CD8-positive, alpha-beta memory T cell (primary cell): ENCODE data around the gene GRIN2A. TPM values are rescaled to one million over a fixed set of nuclear protein-coding genes. Genes with fewer than 3 reads are reported as not detected.

Source experiments
- CTCF ChIA-PET: fragments of 350-600 bp; sonication (Branson Sonifier 250); formaldehyde crosslinking; loops from one replicate; lab custom pipeline; 2021; ENCODE audit warnings: antibody characterized with exemption; lab: Charles Lee
- POLR2A ChIA-PET: fragments of 350-600 bp; sonication (Branson Sonifier 250); formaldehyde crosslinking; loops from one replicate; lab custom pipeline; 2021; ENCODE audit warnings: antibody characterized with exemption; lab: Charles Lee
- DNase-seq, 5 donors: peaks; one replicate each; pipeline versions ENCODE4 v3.0.0 to v3.0.0-alpha.2; 2020 to 2022; ENCODE audit warnings: mixed read lengths in 1 of 5
- H3K27ac ChIP-seq: one replicate; pipeline ENCODE4 v1.7.0; 2013; ENCODE audit warnings: low read depth, mild to moderate bottlenecking, low read length, moderate library complexity
- H3K27me3 ChIP-seq: 2 replicates; pipeline ENCODE4 v1.7.0; 2013; ENCODE audit warnings: low read length, mild to moderate bottlenecking; ENCODE audit not compliant: insufficient read depth, poor library complexity, severe bottlenecking
- H3K36me3 ChIP-seq: 2 replicates; pipeline ENCODE4 v1.7.0; 2013; ENCODE audit warnings: mild to moderate bottlenecking, low read length, moderate library complexity; ENCODE audit not compliant: insufficient read depth
- H3K4me1 ChIP-seq: 2 replicates; pipeline ENCODE4 v1.7.0; 2013; ENCODE audit warnings: mild to moderate bottlenecking, low read length, moderate library complexity; ENCODE audit not compliant: insufficient read depth
- H3K4me3 ChIP-seq: 2 replicates; pipeline ENCODE4 v1.7.0; 2013; ENCODE audit warnings: mild to moderate bottlenecking, low read length
- H3K9me3 ChIP-seq: 2 replicates; pipeline ENCODE4 v1.7.0; 2013; ENCODE audit warnings: mild to moderate bottlenecking, low read length
- H3K27ac Mint-ChIP-seq, 8 donors: one replicate each; pipeline ENCODE4 v1.8.0; 2020 to 2021; ENCODE audit warnings: mixed read lengths in 8 of 8, mild to moderate bottlenecking in 6 of 8, inconsistent platforms in 3 of 8, moderate library complexity in 3 of 8
- H3K27me3 Mint-ChIP-seq, 2 donors: one replicate each; pipeline ENCODE4 v1.8.0; 2020 to 2021; ENCODE audit warnings: mixed read lengths in 2 of 2, mild to moderate bottlenecking in 1 of 2, moderate library complexity in 1 of 2
- H3K36me3 Mint-ChIP-seq, 3 donors: one replicate each; pipeline ENCODE4 v1.8.0; 2020 to 2021; ENCODE audit warnings: mixed read lengths in 3 of 3, inconsistent platforms in 1 of 3, mild to moderate bottlenecking in 1 of 3
- H3K4me1 Mint-ChIP-seq, 3 donors: one replicate each; pipeline ENCODE4 v1.8.0; 2020 to 2021; ENCODE audit warnings: mixed read lengths in 3 of 3, inconsistent platforms in 1 of 3, mild to moderate bottlenecking in 1 of 3
- H3K4me3 Mint-ChIP-seq, 7 donors: one replicate each; pipeline ENCODE4 v1.8.0; 2020 to 2021; ENCODE audit warnings: mixed read lengths in 7 of 7, mild to moderate bottlenecking in 6 of 7, moderate library complexity in 4 of 7, inconsistent platforms in 2 of 7
- H3K9me3 Mint-ChIP-seq, 5 donors: one replicate each; pipeline ENCODE4 v1.8.0; 2020 to 2022; ENCODE audit warnings: mixed read lengths in 5 of 5, mild to moderate bottlenecking in 3 of 5, moderate library complexity in 2 of 5, inconsistent platforms in 1 of 5
- polyA plus RNA-seq: library from polyadenylated mRNA; unstranded; fragments of 300-500 nt; fragmentation: Illumina TruSeq; gene quantifications from one replicate; pipeline ENCODE4 v1.2.3, GENCODE V29; 2021
- total RNA-seq, 2 experiments: library from RNA; stranded (reverse); gene quantifications; one replicate each; pipeline ENCODE4 v1.2.3, GENCODE V29; 2021

The GRIN2A gene
- total and polyA plus RNA-seq, 3 experiments from 2014 or later, result not detected

- no peaks in the 10 kb centered on the region for H3K36me3 Mint-ChIP-seq
- DNase-seq, result no peak
- Histone ChIP-seq H3K36me3 (no peaks in the 10 kb centered on the region), H3K9me3 (no peaks in the 10 kb centered on the region), H3K4me1 (no peaks in the 10 kb centered on the region), H3K27ac (no peak overlapping the region), H3K4me3 (no peak overlapping the region), H3K27me3 (no peaks in the 10 kb centered on the region)
- H3K27ac Mint-ChIP-seq, result no peak overlapping the region
- H3K27me3 Mint-ChIP-seq, result peaks cover 0 to 1% of the 10 kb centered on the region in 2 donors
- no peaks in the 10 kb centered on the region for H3K4me1 Mint-ChIP-seq
- ChIA-PET CTCF (no interaction called here), POLR2A (no interaction called here)
- no peak overlapping the region for H3K4me3 Mint-ChIP-seq
- H3K9me3 Mint-ChIP-seq, result peaks cover 0 to 8% (median 4%) of the 10 kb centered on the region in 5 donors
These were observed 442.9 kb downstream of the GRIN2A start for GRCh38 chr16:9739301-9739700.

DNA sequence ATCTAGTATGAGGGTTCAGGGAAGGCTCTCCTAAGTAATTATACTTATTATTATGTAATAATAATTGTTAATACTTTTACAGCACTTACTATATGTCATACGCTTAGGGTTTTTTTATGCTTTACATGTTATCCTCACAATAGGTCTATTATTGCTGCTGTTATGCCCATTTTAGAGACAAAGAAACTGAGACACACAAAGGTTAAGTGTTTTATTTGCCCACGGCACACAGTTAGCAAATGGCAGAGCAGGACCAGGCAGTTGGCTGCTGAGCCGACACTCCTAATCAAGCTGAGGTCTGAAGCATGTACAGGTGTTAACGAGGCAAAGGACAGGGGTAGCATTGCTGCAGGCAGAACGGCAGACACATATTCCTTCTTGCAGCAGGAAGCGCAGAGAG lies 443.5 kb downstream of the GRIN2A start:
- CTCF ChIA-PET, result no interaction called here
- no peaks in the 10 kb centered on the region for H3K9me3 ChIP-seq
- no peak overlapping the region for H3K4me3 ChIP-seq
- DNase-seq, result no peak
- no peaks in the 10 kb centered on the region for H3K27me3 ChIP-seq
- Mint-ChIP-seq H3K4me1 (no peaks in the 10 kb centered on the region), H3K27me3 (peaks cover 0 to 1% of the 10 kb centered on the region in 2 donors), H3K27ac (no peak overlapping the region), H3K36me3 (no peaks in the 10 kb centered on the region), H3K4me3 (no peak overlapping the region), H3K9me3 (peaks cover 0 to 8% (median 4%) of the 10 kb centered on the region in 5 donors)
- POLR2A ChIA-PET, result no interaction called here
- no peaks in the 10 kb centered on the region for H3K4me1 ChIP-seq
- H3K27ac ChIP-seq, result no peak overlapping the region
- H3K36me3 ChIP-seq, result no peaks in the 10 kb centered on the region

- no peak overlapping the region for H3K27ac ChIP-seq
- H3K36me3 ChIP-seq, result no peaks in the 10 kb centered on the region
- no peaks in the 10 kb centered on the region for H3K36me3 Mint-ChIP-seq
- ChIA-PET CTCF (no interaction called here), POLR2A (no interaction called here)
- H3K4me1 Mint-ChIP-seq, result no peaks in the 10 kb centered on the region
- H3K27me3 ChIP-seq, result no peaks in the 10 kb centered on the region
- no peaks in the 10 kb centered on the region for H3K9me3 ChIP-seq
- H3K9me3 Mint-ChIP-seq, result peaks cover 0 to 4% (median 2%) of the 10 kb centered on the region in 5 donors
- H3K4me1 ChIP-seq, result no peaks in the 10 kb centered on the region
- H3K27me3 Mint-ChIP-seq, result peaks cover 0 to 1% of the 10 kb centered on the region in 2 donors
- no peak for DNase-seq
- H3K4me3 ChIP-seq, result no peak overlapping the region
- H3K27ac Mint-ChIP-seq, result no peak overlapping the region
- no peak overlapping the region for H3K4me3 Mint-ChIP-seq
These were observed 445.7 kb downstream of the GRIN2A start for GRCh38 chr16:9736547-9736946.

GRCh38 chr16:9723136-9723535 lies 459.1 kb downstream of the GRIN2A start:
- Histone ChIP-seq H3K9me3 (no peaks in the 10 kb centered on the region), H3K4me3 (no peak overlapping the region), H3K27ac (no peak overlapping the region), H3K36me3 (no peaks in the 10 kb centered on the region), H3K27me3 (no peaks in the 10 kb centered on the region), H3K4me1 (no peaks in the 10 kb centered on the region)
- peaks cover 0 to 4% (median 2%) of the 10 kb centered on the region in 5 donors for H3K9me3 Mint-ChIP-seq
- no peaks in the 10 kb centered on the region for H3K36me3 Mint-ChIP-seq
- DNase-seq, result no peak
- H3K27me3 Mint-ChIP-seq, result peaks cover 0 to 2% of the 10 kb centered on the region in 2 donors
- H3K4me1 Mint-ChIP-seq, result no peaks in the 10 kb centered on the region
- ChIA-PET CTCF (no interaction called here), POLR2A (no interaction called here)
- H3K27ac Mint-ChIP-seq, result no peak overlapping the region
- no peak overlapping the region for H3K4me3 Mint-ChIP-seq

DNA sequence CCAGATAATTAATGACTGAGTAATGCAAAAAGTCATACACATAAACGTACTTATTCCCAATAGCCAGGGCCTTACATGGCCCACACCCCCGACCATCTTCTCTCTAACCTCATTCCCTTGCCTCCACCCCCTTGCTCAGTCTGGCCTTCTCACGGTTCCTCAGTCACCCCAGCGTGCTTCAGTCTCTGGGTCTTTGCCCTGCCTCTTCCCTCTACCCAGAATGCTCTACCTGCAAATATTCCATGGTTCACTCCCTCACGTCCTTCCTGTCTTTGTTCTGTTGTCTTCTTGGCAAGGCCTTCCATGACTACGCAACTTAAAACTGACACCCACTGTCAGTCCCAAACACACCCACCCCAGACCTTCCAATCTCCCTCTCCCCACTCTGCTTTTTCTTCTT lies 468.3 kb downstream of the GRIN2A start:
- H3K36me3 ChIP-seq, result no peaks in the 10 kb centered on the region
- Mint-ChIP-seq H3K4me3 (no peak overlapping the region), H3K4me1 (no peaks in the 10 kb centered on the region), H3K36me3 (no peaks in the 10 kb centered on the region), H3K27ac (no peak overlapping the region), H3K9me3 (peaks cover 0 to 7% (median 4%) of the 10 kb centered on the region in 5 donors), H3K27me3 (no peaks in the 10 kb centered on the region)
- ChIA-PET CTCF (no interaction called here), POLR2A (no interaction called here)
- no peaks in the 10 kb centered on the region for H3K9me3 ChIP-seq
- no peak for DNase-seq
- no peak overlapping the region for H3K27ac ChIP-seq
- no peaks in the 10 kb centered on the region for H3K27me3 ChIP-seq
- no peak overlapping the region for H3K4me3 ChIP-seq
- no peaks in the 10 kb centered on the region for H3K4me1 ChIP-seq

- Mint-ChIP-seq H3K4me1 (no peaks in the 10 kb centered on the region), H3K9me3 (peaks cover 2 to 7% (median 4%) of the 10 kb centered on the region in 5 donors), H3K27ac (no peak overlapping the region), H3K27me3 (no peaks in the 10 kb centered on the region), H3K36me3 (no peaks in the 10 kb centered on the region), H3K4me3 (no peak overlapping the region)
- POLR2A ChIA-PET, result no interaction called here
- H3K9me3 ChIP-seq, result no peaks in the 10 kb centered on the region
- no peaks in the 10 kb centered on the region for H3K27me3 ChIP-seq
- H3K4me3 ChIP-seq, result no peak overlapping the region
- no peaks in the 10 kb centered on the region for H3K36me3 ChIP-seq
- no peak for DNase-seq
- H3K27ac ChIP-seq, result no peak overlapping the region
- CTCF ChIA-PET, result no interaction called here
- no peaks in the 10 kb centered on the region for H3K4me1 ChIP-seq
These were observed 469.1 kb downstream of the GRIN2A start for GRCh38 chr16:9713156-9713555.

DNA sequence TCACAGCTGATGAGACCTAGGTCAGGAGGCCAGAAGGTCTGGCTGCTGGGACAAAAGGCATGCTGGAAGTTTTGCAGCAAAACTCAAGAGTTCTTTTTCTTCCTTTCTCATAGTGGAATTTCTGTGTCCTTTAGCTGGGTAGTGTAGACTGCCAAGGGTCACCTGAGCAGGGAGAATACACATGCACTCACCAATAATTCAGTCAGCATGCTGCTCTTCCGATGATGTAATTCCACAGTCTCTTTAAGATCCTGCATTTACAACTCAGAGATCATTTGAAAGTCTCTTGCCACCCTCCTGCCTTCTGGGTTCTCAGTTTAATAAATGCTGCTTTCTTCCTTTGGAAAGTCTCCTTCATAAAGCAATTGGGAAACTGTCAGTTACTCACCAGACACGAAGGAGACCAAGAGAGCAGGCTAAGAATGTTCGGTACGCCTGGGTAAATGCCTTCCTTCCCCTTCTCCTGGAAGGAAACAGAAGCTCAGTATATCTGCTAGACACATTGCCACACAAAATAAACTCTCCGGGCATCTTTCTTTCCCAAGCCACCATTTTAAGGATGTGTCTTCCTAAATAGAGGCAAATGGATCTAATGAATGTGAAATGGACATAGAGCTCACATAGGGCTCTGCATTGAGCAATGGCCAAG lies 473.1 kb downstream of the GRIN2A start:
- DNase-seq, result no peak
- CTCF ChIA-PET, result no interaction called here
- no peak overlapping the region for H3K4me3 ChIP-seq
- Mint-ChIP-seq H3K9me3 (peaks cover 0 to 11% (median 4%) of the 10 kb centered on the region in 5 donors), H3K36me3 (no peaks in the 10 kb centered on the region), H3K4me3 (no peak overlapping the region), H3K27me3 (no peaks in the 10 kb centered on the region), H3K27ac (no peak overlapping the region), H3K4me1 (no peaks in the 10 kb centered on the region)
- no peaks in the 10 kb centered on the region for H3K9me3 ChIP-seq
- H3K36me3 ChIP-seq, result no peaks in the 10 kb centered on the region
- H3K27me3 ChIP-seq, result no peaks in the 10 kb centered on the region
- POLR2A ChIA-PET, result no interaction called here
- no peaks in the 10 kb centered on the region for H3K4me1 ChIP-seq
- no peak overlapping the region for H3K27ac ChIP-seq

GRCh38 chr16:9706217-9706836 lies 475.9 kb downstream of the GRIN2A start:
- Histone ChIP-seq H3K27me3 (no peaks in the 10 kb centered on the region), H3K4me3 (no peak overlapping the region), H3K4me1 (no peaks in the 10 kb centered on the region), H3K27ac (no peak overlapping the region), H3K36me3 (no peaks in the 10 kb centered on the region), H3K9me3 (no peaks in the 10 kb centered on the region)
- Mint-ChIP-seq H3K27me3 (no peaks in the 10 kb centered on the region), H3K36me3 (no peaks in the 10 kb centered on the region), H3K9me3 (peaks cover 0 to 4% (median 0%) of the 10 kb centered on the region in 5 donors), H3K4me3 (no peak overlapping the region), H3K27ac (no peak overlapping the region), H3K4me1 (no peaks in the 10 kb centered on the region)
- ChIA-PET POLR2A (no interaction called here), CTCF (no interaction called here)
- no peak for DNase-seq
